Kidney tubule cell (primary cell): Measurements from ENCODE around the gene RAB27B.

Experiments used
- DNase-seq: peaks from one replicate; pipeline ENCODE4 v3.0.0-alpha.2; 2018; ENCODE audit warnings: low spot score

Gene RAB27B

DNA sequence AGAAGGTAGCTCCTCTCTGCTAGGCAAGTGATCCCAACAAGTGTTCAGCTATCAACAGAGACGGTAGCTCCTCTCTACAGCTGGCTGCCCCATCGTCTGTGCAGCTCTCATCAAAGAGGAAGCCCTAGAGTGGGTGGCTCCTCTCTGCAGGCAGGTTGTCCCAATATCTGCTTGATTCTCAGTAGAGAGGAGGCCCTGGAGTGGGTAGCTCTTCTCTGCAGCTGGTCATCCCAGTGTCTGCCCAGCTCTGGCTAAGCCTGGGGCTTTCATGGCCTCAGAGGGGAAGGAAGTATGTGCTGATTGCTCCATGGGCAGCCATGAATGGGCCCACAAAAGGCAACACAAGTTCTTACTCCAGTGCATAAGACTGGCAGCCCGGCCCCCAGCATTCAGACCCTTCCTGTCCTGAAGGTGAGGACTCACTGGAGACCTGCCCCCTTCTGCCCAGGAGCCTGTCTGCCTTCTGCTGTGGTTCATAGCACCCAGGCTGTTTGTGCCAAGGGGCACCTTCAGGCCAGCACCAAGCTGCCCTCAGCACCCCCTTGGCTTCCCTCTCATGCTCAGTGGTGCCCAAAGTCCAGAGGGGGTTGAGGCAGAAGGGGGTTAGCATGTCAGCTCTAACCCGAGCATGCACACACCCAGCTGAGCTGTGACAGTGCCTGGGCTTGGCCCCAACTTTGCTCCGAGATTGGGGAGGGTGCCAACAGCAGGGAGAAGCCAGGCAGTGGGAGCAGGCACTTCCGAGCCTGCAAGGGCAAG lies 82.1 kb downstream of the RAB27B start:
- no peak for DNase-seq

DNA sequence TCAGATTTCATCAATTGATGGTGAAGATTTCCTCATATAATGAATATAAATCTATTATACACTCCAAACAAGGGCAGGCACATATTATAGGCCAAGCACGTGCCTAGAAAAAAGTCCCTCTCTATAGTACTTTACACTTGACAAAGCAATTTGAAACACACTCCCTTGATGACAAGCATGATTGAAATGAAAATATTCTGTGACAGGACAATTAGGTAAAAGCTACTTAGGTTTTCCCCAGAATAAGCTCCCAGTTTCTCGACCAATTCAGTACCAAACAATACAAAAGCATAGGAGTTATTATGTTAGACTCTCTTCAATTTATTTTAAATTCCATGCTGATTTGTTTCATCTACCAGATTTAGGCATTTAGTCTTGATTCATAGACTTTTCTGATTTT lies 83.3 kb downstream of the RAB27B start:
- no peak for DNase-seq

DNA sequence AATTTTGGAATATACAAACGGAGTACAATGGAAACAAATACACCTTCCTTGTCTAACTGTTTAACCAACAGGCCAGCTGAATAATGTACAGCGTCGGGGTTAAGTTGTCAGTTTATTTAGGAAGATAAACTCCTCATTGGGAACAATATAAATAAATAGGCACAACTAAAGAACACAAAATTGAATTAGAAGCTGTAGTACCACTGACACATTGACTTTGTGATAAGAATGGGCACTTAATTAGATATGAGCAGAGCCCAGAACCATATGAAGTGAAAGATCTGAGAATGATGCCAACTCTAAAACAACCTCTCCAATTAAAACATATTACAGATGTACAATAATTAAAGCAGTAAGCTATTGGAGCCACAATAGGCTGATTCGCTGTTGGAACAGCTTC lies 86.5 kb downstream of the RAB27B start:
- no peak for DNase-seq

DNA sequence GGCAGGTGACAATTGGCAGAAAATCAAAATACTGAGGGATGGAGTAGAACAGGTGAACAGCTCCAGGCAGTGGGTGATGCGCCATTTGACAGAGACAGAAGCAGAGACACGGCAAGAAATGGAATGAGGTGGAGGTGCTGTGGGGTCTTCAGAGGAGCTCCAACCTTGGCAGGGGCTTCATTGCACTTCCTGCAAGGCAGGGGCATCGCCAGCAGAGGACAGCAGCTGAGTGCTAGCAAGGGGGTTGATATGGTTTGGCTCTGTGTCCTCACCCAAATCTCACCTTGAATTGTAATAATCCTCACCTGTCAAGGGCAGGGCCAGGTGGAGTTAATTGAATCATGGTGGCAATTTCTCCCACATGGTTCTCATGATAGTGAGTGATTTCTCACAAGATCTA lies 88.2 kb downstream of the RAB27B start:
- no peak for DNase-seq

DNA sequence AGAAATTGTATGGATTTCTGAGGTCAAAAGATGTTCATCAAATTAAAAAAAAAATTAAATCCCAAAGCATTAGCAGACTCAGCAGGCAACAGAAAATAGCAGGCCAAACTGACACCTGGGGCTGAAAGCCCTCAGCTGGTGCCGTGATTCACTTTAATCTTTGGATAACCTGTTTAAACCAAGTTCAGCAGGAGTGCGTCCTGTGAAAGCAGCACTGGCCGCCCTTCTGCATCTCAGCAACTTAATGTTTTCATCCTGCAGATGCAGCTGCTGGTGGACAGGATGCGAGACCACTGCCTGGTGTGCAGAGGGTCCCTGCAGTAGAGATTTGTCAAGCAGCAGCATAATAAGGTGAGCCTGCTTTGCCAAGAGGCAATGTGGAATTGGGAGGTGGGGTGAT lies 89.8 kb downstream of the RAB27B start:
- DNase-seq = no peak

DNA sequence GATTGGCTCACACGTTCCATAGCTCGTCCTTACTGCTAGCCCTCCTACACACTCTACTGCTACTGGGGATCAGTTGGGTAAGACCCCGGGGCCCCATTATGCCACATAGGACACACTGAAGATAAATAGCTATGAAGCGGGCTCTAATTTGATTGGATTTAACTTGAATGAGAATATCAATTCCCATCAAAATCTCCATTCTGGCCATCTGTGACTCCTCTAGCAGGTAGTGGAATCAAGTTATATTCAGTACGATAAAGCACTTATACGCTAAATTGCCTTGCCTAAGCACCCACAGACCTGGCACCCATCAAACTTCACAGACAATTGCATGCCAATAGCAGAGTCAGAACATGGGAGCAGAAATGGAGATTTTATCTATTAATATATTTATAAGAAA lies 91.1 kb downstream of the RAB27B start:
- no peak for DNase-seq

DNA sequence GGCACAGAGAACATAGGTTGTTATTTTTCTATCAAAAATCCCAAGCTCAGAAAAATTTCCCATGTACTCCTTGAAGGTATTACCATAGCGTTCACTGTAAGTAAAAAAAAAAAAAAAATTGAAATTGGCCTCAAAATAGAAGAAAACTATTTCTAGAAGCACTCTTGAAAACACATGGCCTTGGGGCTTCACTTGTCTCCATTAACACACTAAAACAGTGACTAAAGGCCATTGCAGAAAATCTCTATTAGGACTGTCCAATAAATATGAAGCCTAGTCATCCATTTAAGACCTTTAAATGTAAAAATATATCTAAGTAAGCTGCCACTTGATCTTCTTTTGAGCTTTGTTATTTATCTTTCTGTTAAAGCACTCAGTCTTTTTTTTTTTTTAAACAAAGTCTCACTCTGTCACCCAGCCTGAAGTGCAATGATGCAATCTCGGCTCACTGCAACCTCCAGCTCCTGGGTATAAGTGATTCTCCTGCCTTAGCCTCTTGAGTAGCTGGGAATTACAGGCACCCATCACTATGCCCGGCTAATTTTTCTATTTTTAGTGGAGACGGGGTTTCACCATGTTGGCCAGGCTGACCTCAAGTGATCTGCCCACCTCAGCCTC lies 95.2 kb downstream of the RAB27B start:
- no peak for DNase-seq

DNA sequence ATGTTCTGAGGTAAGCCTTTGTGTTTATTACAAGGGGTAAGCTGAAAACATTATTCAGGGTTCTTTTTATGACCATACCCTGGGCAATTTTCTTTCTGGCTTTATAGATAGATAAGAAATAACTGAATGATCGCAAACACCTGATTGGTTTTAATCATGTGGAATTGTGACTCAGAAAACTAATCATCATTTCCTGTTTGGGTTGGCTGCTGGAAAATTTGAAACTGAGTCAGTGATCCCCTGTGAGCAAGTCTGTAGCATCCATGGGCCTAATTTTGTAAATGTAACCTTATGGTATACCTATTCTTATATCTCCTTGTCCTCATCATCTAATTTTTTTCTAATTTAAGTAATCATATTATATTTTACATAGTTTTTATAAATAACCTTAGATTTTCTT lies 96.7 kb downstream of the RAB27B start:
- peak; percentile 10 for DNase-seq

DNA sequence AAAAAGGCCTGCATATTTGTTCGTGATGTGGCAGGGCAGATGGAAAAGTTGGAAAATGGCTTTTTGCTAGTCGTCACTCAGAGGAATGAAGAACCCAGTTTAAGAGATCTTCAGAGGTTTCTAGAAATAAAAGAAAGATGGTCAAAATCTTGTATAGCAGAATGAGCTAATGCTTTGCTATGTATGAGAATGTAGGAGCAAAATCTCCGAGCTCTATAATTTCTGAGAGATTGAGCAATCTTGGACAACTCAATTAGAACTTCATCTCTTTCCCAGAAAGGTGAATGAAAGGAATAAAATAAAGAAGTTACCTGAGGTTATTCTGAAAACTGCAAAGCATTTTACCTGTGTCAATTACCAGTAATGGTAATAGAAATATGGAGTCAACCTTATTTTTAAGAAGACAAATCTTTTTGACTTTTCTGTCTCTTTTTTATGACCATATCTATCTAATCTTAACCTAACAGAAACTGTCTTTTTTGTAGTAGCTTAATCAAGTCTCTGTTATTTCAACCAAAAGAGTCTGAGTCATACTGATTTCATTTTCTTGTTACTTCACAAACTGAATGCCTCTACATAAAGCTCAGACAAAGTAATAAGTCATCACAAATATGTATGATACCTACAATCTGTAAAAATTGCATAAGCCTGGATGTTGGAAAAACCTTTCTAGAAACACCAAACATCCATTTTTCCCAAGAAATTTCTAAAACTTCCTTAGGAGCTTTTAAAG lies 98.5 kb downstream of the RAB27B start:
- no peak for DNase-seq

DNA sequence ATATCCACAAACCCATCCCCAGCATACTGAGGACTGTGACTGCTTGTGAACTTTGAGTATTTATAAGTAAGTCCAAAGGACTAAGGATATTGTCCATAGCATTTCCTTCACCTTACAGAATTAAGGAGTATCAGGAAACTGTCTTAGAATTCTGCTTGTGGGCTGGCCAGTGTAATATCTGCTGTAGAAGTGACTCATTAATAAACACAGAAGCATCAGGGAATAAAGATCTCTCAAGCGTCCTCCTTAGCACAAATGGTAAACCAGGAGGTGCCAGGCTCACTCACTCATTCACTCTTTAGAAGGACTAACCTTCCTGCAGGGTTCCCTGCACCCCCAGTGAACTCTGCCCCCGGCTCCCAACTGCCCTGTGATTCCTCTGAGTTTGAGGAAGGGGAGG lies 100.0 kb downstream of the RAB27B start:
- peak; percentile 31 for DNase-seq

DNA sequence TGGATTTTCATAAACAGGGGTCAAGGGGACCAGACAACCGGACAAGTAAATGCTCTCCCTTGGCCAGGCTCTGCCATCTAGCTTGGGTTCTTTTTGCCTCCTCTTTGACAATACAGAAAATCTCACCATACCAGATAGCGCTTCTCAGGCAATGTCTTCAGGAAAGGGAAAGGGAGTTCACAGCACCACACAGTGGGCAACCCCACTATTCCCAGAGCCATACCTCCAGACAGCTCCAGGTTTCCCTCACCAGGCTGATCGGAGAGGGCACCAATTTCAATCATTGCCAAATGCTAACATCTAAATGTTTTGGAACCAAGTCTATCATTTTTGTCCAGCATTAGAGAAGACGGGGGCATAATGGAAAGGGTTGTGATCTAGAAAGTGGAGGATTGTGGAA lies 102.9 kb downstream of the RAB27B start:
- no peak for DNase-seq

DNA sequence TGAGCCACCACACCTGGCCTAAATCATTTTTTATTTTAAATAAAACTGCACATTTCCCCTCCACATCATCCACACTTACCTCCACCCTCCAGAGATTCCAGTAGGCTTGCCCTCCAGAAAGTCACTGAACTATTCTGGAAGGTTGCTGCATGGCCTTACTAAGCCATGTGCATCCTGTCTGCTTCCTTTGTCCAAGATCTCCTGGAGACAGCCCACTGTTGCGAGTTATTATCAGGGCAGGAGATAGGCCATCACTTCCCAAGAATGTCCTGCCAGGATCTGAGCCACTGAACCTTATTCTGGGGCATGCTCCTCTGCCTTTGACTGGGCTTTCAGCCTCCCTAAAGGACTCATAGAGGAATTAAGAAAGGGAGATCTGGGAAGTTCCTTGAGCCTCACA lies 104.2 kb downstream of the RAB27B start:
- no peak for DNase-seq

DNA sequence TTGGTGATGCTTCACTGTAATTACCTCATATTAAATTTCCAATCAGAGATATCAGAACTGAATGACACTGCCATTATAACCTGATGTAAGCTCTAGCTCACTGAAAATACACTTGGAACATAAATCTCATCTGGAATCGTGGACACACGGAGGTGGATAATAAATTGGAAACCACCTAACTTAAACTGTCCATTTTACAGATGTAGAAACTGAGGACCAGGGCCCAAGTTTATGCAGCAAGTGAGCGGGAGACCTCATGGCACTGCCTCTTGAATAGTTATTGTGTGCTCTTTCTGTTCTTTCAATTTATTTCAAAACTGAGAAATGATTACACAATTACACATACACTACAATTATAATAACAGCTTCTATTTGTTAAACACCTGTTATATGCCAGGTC lies 110.2 kb downstream of the RAB27B start:
- DNase-seq = no peak

DNA sequence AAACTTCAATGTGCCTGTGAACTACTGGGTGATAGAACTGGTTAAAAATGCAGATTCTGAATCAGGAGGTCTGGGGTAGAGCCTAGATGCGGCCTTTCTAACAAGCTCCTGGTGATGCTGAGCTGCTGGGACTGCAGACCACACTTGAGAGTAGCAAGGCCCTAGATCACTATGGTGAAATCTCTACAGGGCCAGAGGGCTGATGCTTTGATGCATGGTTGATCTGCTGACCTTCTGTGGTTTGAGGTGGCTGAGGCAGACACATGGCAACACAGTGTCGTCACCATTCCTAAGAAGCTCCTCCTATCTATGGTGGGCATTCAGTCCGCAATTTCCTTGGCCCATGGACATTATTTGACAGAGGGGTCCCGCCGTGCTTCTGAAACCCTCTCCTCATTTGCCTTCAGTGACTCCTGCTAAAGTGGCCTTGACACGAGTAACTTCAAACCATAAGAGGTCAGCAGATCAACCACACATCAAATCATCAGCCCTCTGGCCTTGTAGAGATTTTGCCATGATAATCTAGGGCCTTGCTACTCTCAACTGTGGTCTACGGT lies 111.2 kb downstream of the RAB27B start:
- DNase-seq = peak; percentile 20

DNA sequence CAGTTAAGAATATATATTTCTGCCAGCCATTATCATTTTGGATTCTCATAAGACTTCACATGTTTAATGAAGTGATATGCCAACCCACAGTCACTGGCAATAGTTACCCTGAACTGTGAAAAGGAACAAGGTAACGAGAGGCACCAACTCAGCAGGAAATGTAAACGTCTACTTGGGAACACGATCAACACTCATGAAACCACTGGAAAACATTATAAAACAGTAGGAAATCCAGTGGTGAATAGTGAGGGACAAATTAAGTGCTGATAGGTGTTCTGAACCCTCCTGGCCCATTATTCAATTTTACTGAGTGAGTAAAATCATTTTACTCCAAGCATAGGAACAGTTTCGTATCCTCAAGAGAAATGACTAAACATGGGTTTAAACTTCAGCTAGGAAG lies 113.9 kb downstream of the RAB27B start:
- no peak for DNase-seq

DNA sequence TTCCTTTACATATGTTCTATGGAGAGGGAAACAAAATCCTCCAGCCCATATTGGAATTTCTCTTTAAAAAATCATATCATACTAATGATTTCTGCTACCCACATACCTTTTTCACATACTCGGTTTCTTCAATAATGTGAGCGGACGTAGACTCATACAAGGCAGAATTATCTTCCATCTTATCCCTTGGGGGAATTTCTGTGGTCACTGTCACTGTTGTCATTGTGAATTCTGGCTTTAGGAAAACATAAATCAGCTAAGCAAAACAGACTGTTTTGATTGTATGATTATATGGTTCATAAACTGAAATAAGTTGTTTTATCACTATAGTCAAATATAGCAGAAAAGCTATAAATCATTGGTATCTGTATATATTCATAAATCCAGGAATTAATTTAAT lies 114.3 kb downstream of the RAB27B start:
- no peak for DNase-seq
